ENCODE results near the gene EPB41L2. TPM values are rescaled to one million over a fixed set of nuclear protein-coding genes. Genes with fewer than 3 reads are reported as not detected.
A peak's percentile ranks its signal among the peaks of the same experiment; 100 is the strongest.

Gene EPB41L2
- total RNA-seq, 6 donors from 2014 or later: 68.7 to 201 (median 98.2) TPM

DNA sequence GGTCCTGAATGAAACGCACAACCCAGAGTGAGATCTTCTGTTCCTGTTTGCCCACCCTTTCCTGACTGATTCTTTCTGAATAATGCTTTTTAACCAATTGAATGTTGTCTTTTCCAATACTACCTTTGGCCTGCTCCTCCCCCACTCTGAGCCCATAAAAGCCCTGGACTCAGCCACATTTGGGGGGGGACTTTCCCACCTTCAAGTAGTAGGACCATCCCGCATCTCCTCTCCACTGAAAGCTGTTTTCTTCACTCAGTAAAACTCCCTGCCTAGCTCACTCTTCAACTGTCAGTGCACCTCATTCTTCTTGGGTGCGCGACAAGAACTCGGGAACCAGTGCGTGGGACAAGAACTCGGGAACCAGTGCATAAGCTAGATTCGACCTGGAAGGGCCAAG lies 77.9 kb downstream of the EPB41L2 start:
- H3K4me1 ChIP-seq: peaks cover 4 to 16% (median 9%) of the 10 kb centered on the region in 4 donors
- WGBS, 2 donors: 96% methylated on average over 8 of the region's 8 CpGs
- H3K9me3 ChIP-seq: peaks cover 0 to 3% (median 0%) of the 10 kb centered on the region in 4 donors
- TF ChIP-seq POLR2A (IDR thresholded peaks at IDR 0.05) (no peak), POLR2AphosphoS5 (IDR thresholded peaks at IDR 0.05) (no peak), EP300 (IDR thresholded peaks at IDR 0.05) (no peak)
- TF ChIP-seq, protein P1, sequence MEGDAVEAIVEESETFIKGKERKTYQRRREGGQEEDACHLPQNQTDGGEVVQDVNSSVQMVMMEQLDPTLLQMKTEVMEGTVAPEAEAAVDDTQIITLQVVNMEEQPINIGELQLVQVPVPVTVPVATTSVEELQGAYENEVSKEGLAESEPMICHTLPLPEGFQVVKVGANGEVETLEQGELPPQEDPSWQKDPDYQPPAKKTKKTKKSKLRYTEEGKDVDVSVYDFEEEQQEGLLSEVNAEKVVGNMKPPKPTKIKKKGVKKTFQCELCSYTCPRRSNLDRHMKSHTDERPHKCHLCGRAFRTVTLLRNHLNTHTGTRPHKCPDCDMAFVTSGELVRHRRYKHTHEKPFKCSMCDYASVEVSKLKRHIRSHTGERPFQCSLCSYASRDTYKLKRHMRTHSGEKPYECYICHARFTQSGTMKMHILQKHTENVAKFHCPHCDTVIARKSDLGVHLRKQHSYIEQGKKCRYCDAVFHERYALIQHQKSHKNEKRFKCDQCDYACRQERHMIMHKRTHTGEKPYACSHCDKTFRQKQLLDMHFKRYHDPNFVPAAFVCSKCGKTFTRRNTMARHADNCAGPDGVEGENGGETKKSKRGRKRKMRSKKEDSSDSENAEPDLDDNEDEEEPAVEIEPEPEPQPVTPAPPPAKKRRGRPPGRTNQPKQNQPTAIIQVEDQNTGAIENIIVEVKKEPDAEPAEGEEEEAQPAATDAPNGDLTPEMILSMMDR (IDR thresholded peaks at IDR 0.05): no peak
- no peaks in the 10 kb centered on the region for H3K27me3 ChIP-seq
- H3K27ac ChIP-seq: no peak overlapping the region
- no peak for DNase-seq
- ATAC-seq (ENCODE audit: low FRiP score in 2 of 2): no peak
- H3K36me3 ChIP-seq: no peaks in the 10 kb centered on the region
- no peak overlapping the region for H3K4me3 ChIP-seq

DNA sequence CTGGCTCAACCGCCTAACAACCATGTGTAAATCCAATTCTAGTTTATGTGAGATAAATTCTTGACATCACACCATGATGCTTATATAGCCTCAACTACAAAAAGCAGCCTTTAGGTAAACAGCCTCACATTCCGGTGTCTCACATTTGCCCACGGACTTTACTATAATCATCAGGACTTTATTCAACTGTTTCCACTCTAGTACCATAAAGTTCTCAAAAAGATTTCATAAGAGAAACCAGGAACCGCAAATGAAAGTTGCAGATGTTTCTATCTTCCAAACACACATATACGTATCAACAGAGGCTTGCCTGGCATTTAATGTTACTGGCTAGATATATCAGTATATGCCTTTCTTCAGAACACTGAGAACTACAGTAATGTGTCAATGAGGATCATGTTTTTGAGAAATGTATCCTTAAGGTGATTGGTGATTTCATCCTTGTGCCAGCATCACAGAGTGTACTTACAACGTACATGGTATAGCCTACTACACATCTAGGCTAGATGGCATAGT lies 80.0 kb downstream of the EPB41L2 start:
- Histone ChIP-seq H3K9me3 (peaks cover 0 to 3% (median 0%) of the 10 kb centered on the region in 4 donors), H3K36me3 (no peaks in the 10 kb centered on the region), H3K4me3 (no peak overlapping the region), H3K27me3 (no peaks in the 10 kb centered on the region), H3K27ac (no peak overlapping the region), H3K4me1 (peaks cover 16 to 26% (median 18%) of the 10 kb centered on the region in 4 donors)
- TF ChIP-seq POLR2A (IDR thresholded peaks at IDR 0.05) (no peak), EP300 (IDR thresholded peaks at IDR 0.05) (no peak), POLR2AphosphoS5 (IDR thresholded peaks at IDR 0.05) (no peak)
- TF ChIP-seq, protein P1 (IDR thresholded peaks at IDR 0.05): no peak
- ATAC-seq (ENCODE audit: low FRiP score in 2 of 2) (no peak), DNase-seq (no peak)
- whole genome bisulfite sequencing, 2 donors: 79 to 94% methylated on average over 6 of the region's 6 CpGs

DNA sequence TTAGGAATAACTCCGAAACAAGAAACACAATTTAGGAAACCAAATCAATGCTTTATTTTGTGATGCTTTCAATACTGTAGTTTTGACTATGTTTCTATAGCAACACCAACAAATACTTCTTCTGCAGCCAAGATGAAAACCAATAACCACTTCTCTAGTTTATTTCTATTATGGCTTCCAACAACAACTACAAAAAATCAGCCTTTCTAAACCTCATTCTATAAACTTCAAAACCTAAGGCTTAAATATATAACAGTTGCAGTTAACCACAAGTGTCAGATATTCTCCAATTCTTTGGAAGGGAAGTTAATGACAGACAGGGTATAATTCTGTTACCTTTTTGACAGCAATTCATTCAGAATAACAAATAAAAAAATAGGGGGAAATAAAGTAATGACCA lies 80.9 kb downstream of the EPB41L2 start:
- Histone ChIP-seq H3K4me1 (peaks cover 17 to 27% (median 19%) of the 10 kb centered on the region in 4 donors), H3K36me3 (no peaks in the 10 kb centered on the region), H3K9me3 (peaks cover 0 to 3% (median 0%) of the 10 kb centered on the region in 4 donors), H3K4me3 (no peak overlapping the region), H3K27me3 (no peaks in the 10 kb centered on the region), H3K27ac (no peak overlapping the region)
- TF ChIP-seq POLR2A (IDR thresholded peaks at IDR 0.05) (no peak), POLR2AphosphoS5 (IDR thresholded peaks at IDR 0.05) (no peak), EP300 (IDR thresholded peaks at IDR 0.05) (no peak)
- TF ChIP-seq, protein P1 (IDR thresholded peaks at IDR 0.05): no peak
- ATAC-seq (ENCODE audit: low FRiP score in 2 of 2): no peak
- 61 to 73% methylated on average over 1 of the region's 1 CpG for WGBS, 2 donors
- DNase-seq: no peak

DNA sequence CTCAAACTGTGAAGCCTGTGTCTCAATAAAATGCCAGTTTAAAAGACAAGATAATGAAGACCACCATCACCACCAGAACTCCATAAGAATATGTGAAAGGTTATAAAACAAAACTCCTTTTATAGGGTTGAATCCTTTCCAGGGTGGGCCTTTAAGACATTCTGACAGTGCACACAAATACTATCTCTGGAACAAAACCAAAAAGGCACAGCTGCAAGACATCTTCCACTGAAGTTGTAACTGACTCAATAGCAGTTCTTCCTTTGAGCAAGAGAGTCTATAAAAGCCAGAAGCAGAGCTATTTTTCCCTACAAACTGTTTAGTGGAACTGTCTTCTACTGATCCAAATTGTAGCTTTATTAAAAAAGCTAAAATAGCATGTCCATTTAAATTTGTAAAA lies 81.6 kb downstream of the EPB41L2 start:
- H3K27me3 ChIP-seq: no peaks in the 10 kb centered on the region
- peaks cover 17 to 27% (median 19%) of the 10 kb centered on the region in 4 donors for H3K4me1 ChIP-seq
- H3K27ac ChIP-seq: no peak overlapping the region
- no peak for DNase-seq
- H3K9me3 ChIP-seq: peaks cover 0 to 3% (median 0%) of the 10 kb centered on the region in 4 donors
- ATAC-seq (ENCODE audit: low FRiP score in 2 of 2): peak in 1 of 2 donors; percentile 72
- TF ChIP-seq, protein P1 (IDR thresholded peaks at IDR 0.05): no peak
- TF ChIP-seq EP300 (IDR thresholded peaks at IDR 0.05): no peak
- no peak for TF ChIP-seq POLR2A (IDR thresholded peaks at IDR 0.05)
- no peak for TF ChIP-seq POLR2AphosphoS5 (IDR thresholded peaks at IDR 0.05)
- no peaks in the 10 kb centered on the region for H3K36me3 ChIP-seq
- no peak overlapping the region for H3K4me3 ChIP-seq

All from upper lobe of left lung (tissue), 6 donors.